ENCODE data around the gene DDX24. TPM values are rescaled to one million over a fixed set of nuclear protein-coding genes. Genes with fewer than 3 reads are reported as not detected.

The DDX24 gene
- total and polyA plus RNA-seq, 2 experiments from 2014 or later = 127 to 145 TPM

DNA sequence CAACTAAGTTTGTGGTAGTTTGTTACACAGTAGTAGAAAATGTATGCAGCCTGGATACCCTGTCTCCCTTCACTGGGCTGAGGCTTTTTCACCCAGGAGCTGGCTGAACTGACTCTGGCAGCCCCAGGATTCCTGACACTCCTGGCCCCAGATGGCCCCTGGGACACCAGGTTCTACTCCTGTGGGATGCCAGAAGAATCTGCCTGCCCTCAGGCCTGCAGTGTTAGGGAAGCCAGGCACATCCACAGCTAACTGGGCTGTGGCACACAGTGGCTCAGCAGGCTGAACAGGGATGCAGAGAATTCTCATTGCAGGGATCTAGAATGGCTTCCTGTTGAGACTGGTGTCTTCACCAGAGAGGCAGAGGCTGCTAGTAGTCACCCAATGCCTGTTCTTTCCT is 38.1 kb upstream of the DDX24 start:
- no peak for DNase-seq (ENCODE audit: low spot score)
- Histone ChIP-seq H3K4me1 (ENCODE audit: insufficient read depth) (no peaks in the 10 kb centered on the region), H2AFZ (no peak overlapping the region), H3K36me3 (replicated peaks; ENCODE audit: insufficient read depth, low read depth) (no peaks in the 10 kb centered on the region), H3K4me2 (no peak overlapping the region), H4K20me1 (ENCODE audit: insufficient read depth, poor library complexity, severe bottlenecking) (no peaks in the 10 kb centered on the region), H3K9me3 (ENCODE audit: low read depth) (no peaks in the 10 kb centered on the region), H3K9me2 (replicated peaks; ENCODE audit: insufficient read depth) (no peaks in the 10 kb centered on the region), H3K27me3 (no peaks in the 10 kb centered on the region), H3K27ac (no peak overlapping the region), H3K79me2 (no peaks in the 10 kb centered on the region), H3K4me3 (no peak overlapping the region)
- TF ChIP-seq EZH2phosphoT487 (IDR thresholded peaks at IDR 0.05; ENCODE audit: low read depth, severe bottlenecking, unreplicated experiment) = no peak
- no peak for TF ChIP-seq EZH2 (IDR thresholded peaks at IDR 0.05; ENCODE audit: borderline replicate concordance)
- TF ChIP-seq, protein P1, sequence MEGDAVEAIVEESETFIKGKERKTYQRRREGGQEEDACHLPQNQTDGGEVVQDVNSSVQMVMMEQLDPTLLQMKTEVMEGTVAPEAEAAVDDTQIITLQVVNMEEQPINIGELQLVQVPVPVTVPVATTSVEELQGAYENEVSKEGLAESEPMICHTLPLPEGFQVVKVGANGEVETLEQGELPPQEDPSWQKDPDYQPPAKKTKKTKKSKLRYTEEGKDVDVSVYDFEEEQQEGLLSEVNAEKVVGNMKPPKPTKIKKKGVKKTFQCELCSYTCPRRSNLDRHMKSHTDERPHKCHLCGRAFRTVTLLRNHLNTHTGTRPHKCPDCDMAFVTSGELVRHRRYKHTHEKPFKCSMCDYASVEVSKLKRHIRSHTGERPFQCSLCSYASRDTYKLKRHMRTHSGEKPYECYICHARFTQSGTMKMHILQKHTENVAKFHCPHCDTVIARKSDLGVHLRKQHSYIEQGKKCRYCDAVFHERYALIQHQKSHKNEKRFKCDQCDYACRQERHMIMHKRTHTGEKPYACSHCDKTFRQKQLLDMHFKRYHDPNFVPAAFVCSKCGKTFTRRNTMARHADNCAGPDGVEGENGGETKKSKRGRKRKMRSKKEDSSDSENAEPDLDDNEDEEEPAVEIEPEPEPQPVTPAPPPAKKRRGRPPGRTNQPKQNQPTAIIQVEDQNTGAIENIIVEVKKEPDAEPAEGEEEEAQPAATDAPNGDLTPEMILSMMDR (IDR thresholded peaks at IDR 0.05; ENCODE audit: poor library complexity) = no peak

DNA sequence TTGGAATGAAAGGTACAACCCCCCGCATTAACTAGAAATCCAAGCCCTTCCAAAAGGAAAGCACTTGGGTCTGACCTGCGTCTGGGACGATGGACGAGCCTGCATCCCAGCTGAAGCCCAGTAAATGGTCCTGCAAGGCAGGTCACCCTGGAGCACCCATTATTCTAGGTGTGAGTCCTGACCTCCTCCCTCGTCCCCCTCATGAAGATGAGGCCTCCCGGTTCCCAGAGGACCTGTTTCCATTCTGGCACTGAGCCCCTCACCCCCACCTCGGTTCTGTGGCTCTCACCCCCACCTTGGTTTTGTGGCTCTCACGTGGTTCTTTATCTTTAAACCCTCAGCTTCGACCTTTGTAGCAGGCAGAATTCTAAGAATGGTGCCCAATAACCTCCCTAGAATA is 36.9 kb upstream of the DDX24 start:
- no peak overlapping the region for H3K4me2 ChIP-seq
- no peaks in the 10 kb centered on the region for H3K79me2 ChIP-seq
- H2AFZ ChIP-seq = no peak overlapping the region
- H3K36me3 ChIP-seq (replicated peaks; ENCODE audit: insufficient read depth, low read depth) = no peaks in the 10 kb centered on the region
- DNase-seq (ENCODE audit: low spot score) = no peak
- no peak overlapping the region for H3K4me3 ChIP-seq
- H3K9me3 ChIP-seq (ENCODE audit: low read depth) = no peaks in the 10 kb centered on the region
- no peak overlapping the region for H3K27ac ChIP-seq
- H3K27me3 ChIP-seq = no peaks in the 10 kb centered on the region
- 88% methylated on average over 9 of the region's 9 CpGs for WGBS (ENCODE audit: low lambda C conversion rate, missing lambda C conversion rate)
- H3K9me2 ChIP-seq (replicated peaks; ENCODE audit: insufficient read depth) = no peaks in the 10 kb centered on the region
- H3K4me1 ChIP-seq (ENCODE audit: insufficient read depth) = no peaks in the 10 kb centered on the region
- H4K20me1 ChIP-seq (ENCODE audit: insufficient read depth, poor library complexity, severe bottlenecking) = no peaks in the 10 kb centered on the region
- no peak for TF ChIP-seq EZH2 (IDR thresholded peaks at IDR 0.05; ENCODE audit: borderline replicate concordance)
- TF ChIP-seq EZH2phosphoT487 (IDR thresholded peaks at IDR 0.05; ENCODE audit: low read depth, severe bottlenecking, unreplicated experiment) = no peak
- TF ChIP-seq, protein P1 (IDR thresholded peaks at IDR 0.05; ENCODE audit: poor library complexity) = no peak

DNA sequence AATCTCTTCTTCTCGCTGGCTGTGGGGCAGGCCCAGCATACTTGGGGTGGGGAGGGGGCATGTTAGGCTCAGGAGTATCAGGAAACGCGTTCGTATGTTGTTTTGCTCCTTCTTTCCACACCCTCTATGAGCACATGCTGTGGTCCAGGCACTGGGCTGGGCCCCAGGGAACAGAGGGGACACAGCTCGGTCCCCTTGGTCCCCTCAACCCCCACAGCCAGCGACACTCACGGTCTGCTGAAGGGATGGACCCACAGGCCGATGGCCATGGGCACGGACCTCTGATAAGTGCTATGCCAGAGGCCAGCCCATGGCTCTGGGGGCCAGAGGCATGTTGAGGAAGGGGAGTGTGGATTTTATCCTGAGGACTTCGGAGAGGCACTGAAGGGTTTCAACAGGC is 35.7 kb upstream of the DDX24 start:
- Histone ChIP-seq H3K79me2 (no peaks in the 10 kb centered on the region), H3K27ac (no peak overlapping the region), H3K9me3 (ENCODE audit: low read depth) (no peaks in the 10 kb centered on the region), H2AFZ (no peak overlapping the region), H3K4me2 (no peak overlapping the region), H3K36me3 (replicated peaks; ENCODE audit: insufficient read depth, low read depth) (no peaks in the 10 kb centered on the region), H3K4me1 (ENCODE audit: insufficient read depth) (no peaks in the 10 kb centered on the region), H4K20me1 (ENCODE audit: insufficient read depth, poor library complexity, severe bottlenecking) (no peaks in the 10 kb centered on the region), H3K27me3 (no peaks in the 10 kb centered on the region), H3K9me2 (replicated peaks; ENCODE audit: insufficient read depth) (no peaks in the 10 kb centered on the region), H3K4me3 (no peak overlapping the region)
- DNase-seq (ENCODE audit: low spot score) = no peak
- TF ChIP-seq, protein P1 (IDR thresholded peaks at IDR 0.05; ENCODE audit: poor library complexity) = no peak
- TF ChIP-seq EZH2phosphoT487 (IDR thresholded peaks at IDR 0.05; ENCODE audit: low read depth, severe bottlenecking, unreplicated experiment) (no peak), EZH2 (IDR thresholded peaks at IDR 0.05; ENCODE audit: borderline replicate concordance) (no peak)
- 91% methylated on average over 10 of the region's 10 CpGs for WGBS (ENCODE audit: low lambda C conversion rate, missing lambda C conversion rate)

DNA sequence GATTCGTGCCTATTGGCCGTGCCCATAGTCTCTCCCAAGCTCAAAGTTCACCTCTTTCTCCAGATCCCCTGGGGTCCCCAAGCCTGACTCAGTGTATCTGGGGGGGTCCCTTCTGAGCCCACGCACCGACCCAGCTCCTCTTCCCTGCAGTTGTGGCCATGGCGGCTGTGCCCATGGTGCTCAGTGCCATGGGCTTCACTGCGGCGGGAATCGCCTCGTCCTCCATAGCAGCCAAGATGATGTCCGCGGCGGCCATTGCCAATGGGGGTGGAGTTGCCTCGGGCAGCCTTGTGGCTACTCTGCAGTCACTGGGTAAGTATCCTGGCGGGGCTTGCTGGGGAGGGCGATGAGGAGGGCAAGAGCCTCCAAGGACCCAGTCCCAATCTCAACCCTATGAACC is 34.6 kb upstream of the DDX24 start:
- whole genome bisulfite sequencing (ENCODE audit: low lambda C conversion rate, missing lambda C conversion rate) = 94% methylated on average over 14 of the region's 15 CpGs

More for the DNA sequence above, 34.6 kb upstream of the DDX24 start:
- Histone ChIP-seq H3K9me2 (replicated peaks; ENCODE audit: insufficient read depth) (no peaks in the 10 kb centered on the region), H4K20me1 (ENCODE audit: insufficient read depth, poor library complexity, severe bottlenecking) (no peaks in the 10 kb centered on the region), H3K27me3 (no peaks in the 10 kb centered on the region), H3K27ac (no peak overlapping the region), H3K4me2 (no peak overlapping the region), H3K79me2 (no peaks in the 10 kb centered on the region), H3K36me3 (replicated peaks; ENCODE audit: insufficient read depth, low read depth) (no peaks in the 10 kb centered on the region), H2AFZ (no peak overlapping the region), H3K4me3 (no peak overlapping the region), H3K9me3 (ENCODE audit: low read depth) (no peaks in the 10 kb centered on the region), H3K4me1 (ENCODE audit: insufficient read depth) (no peaks in the 10 kb centered on the region)
- TF ChIP-seq, protein P1 (IDR thresholded peaks at IDR 0.05; ENCODE audit: poor library complexity) = no peak
- TF ChIP-seq EZH2phosphoT487 (IDR thresholded peaks at IDR 0.05; ENCODE audit: low read depth, severe bottlenecking, unreplicated experiment) (no peak), EZH2 (IDR thresholded peaks at IDR 0.05; ENCODE audit: borderline replicate concordance) (no peak)
- no peak for DNase-seq (ENCODE audit: low spot score)
